ENCODE data around the gene RNF183.

Gene RNF183

DNA sequence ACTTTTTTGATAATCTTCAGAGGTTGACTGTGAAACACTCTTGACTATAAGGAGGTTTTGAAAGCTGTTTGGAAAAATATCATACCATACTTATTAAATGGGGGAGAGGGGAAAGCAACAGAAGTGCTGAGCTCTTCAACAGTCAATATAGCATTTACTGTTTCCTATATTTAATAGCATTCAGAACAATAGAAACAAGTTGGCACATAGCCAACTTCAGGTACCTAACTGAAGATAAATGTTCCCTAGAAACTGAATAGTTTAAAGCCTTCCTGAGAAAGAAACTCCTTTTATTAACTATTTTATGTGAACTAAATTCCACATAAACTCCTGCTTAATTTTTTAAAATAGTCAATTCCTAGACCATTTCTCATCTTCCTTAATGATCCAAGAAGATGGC, 55.5 kb downstream of the RNF183 start:
- H3K4me3 ChIP-seq (ENCODE audit: low read depth, low read length): no peak overlapping the region
- H3K4me1 ChIP-seq: peaks cover 13% of the 10 kb centered on the region
- DNase-seq: no peak
- TF ChIP-seq, protein P1, sequence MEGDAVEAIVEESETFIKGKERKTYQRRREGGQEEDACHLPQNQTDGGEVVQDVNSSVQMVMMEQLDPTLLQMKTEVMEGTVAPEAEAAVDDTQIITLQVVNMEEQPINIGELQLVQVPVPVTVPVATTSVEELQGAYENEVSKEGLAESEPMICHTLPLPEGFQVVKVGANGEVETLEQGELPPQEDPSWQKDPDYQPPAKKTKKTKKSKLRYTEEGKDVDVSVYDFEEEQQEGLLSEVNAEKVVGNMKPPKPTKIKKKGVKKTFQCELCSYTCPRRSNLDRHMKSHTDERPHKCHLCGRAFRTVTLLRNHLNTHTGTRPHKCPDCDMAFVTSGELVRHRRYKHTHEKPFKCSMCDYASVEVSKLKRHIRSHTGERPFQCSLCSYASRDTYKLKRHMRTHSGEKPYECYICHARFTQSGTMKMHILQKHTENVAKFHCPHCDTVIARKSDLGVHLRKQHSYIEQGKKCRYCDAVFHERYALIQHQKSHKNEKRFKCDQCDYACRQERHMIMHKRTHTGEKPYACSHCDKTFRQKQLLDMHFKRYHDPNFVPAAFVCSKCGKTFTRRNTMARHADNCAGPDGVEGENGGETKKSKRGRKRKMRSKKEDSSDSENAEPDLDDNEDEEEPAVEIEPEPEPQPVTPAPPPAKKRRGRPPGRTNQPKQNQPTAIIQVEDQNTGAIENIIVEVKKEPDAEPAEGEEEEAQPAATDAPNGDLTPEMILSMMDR (IDR thresholded peaks at IDR 0.05; ENCODE audit: low read depth, low read length): no peak
- H3K9me3 ChIP-seq: peaks cover 4% of the 10 kb centered on the region; the same call in 1 of the 2 replicates
- H3K27me3 ChIP-seq: no peaks in the 10 kb centered on the region
- peaks cover 15% of the 10 kb centered on the region for H3K36me3 ChIP-seq

All from BE2C (cell line).